ENCODE results near the gene MCF2L.

DNA sequence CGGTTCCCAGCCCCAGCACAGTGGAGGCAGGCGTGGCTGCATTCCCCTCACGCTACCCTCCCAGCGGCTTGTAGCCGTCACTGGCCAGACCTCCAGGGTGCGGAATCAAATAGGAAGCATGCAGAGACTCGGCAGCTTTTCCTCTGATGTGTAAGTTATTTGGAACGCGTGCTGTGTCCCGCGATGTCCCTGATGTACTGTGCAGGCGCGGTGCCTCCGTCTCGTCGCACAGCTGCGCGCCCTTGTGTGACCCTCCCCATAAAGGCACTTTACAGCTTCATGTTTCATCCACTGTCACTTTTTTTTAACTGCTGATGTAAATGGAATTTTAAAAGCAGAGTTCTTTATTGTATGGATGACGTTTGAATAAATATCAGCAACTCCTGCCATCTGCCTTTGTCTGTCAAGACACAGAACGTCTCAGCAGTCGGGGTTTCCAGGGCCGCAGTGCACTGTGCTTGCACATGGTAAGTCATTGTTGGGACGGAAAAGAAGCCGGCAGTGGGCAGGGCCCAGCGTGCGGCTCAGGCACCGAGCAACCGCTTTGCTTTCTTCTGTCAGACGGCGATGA is 129.2 kb downstream of the MCF2L start:
- TF ChIP-seq, protein P1, sequence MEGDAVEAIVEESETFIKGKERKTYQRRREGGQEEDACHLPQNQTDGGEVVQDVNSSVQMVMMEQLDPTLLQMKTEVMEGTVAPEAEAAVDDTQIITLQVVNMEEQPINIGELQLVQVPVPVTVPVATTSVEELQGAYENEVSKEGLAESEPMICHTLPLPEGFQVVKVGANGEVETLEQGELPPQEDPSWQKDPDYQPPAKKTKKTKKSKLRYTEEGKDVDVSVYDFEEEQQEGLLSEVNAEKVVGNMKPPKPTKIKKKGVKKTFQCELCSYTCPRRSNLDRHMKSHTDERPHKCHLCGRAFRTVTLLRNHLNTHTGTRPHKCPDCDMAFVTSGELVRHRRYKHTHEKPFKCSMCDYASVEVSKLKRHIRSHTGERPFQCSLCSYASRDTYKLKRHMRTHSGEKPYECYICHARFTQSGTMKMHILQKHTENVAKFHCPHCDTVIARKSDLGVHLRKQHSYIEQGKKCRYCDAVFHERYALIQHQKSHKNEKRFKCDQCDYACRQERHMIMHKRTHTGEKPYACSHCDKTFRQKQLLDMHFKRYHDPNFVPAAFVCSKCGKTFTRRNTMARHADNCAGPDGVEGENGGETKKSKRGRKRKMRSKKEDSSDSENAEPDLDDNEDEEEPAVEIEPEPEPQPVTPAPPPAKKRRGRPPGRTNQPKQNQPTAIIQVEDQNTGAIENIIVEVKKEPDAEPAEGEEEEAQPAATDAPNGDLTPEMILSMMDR (optimal IDR thresholded peaks at IDR 0.05 in 1 of 3, IDR thresholded peaks at IDR 0.05 in 1 of 3, conservative IDR thresholded peaks at IDR 0.05 in 1 of 3; ENCODE audit: extremely low read depth in 1 of 3, insufficient read depth in 2 of 3, low read length in 3 of 3): no peak
- TF ChIP-seq EZH2 (IDR thresholded peaks at IDR 0.05; ENCODE audit: low read length): no peak

Data from keratinocyte (primary cell).